Endothelial cell of umbilical vein (primary cell): ENCODE measurements around the gene EFNA4. TPM values are rescaled to one million over a fixed set of nuclear protein-coding genes. Genes with fewer than 3 reads are reported as not detected.
A peak's percentile ranks its signal among the peaks of the same experiment; 100 is the strongest.

Source experiments
- BruUV-seq: library from RNA; stranded (reverse); fragments of 400-500 nt; replicated peaks from 2 replicates; lab custom pipeline; 2021; lab: Mats Ljungman, UMichigan
- CTCF ChIA-PET: fragments of 300-600, 350-600 bp; sonication (Branson Sonifier 250); formaldehyde crosslinking; loops from one replicate; lab custom pipeline; 2021; ENCODE audit warnings: antibody characterized with exemption, inconsistent platforms; lab: Charles Lee
- POLR2A ChIA-PET: fragments of 300-600, 350-600 bp; sonication (Branson Sonifier 250); formaldehyde crosslinking; loops from one replicate; lab custom pipeline; 2021; ENCODE audit warnings: antibody characterized with exemption, inconsistent platforms; lab: Charles Lee
- DNase-seq: peaks from one replicate; pipeline ENCODE4 v3.0.0-alpha.2; 2011; ENCODE audit warnings: low read depth, low spot score
- FAIRE-seq: peaks from 2 replicates; lab custom pipeline; 2011; peaks lifted over from hg19 to GRCh38; lab: Jason Lieb, UNC
- H2AFZ ChIP-seq: 2 replicates; pipeline ENCODE4 v1.6.0; 2012; ENCODE audit warnings: low read depth, low read length, control low read depth, inconsistent platforms
- H3K27ac ChIP-seq: 2 replicates; pipeline ENCODE4 v1.5.1; 2011; ENCODE audit warnings: low read depth, mild to moderate bottlenecking, control low read depth, low read length, moderate library complexity; ENCODE audit not compliant: insufficient read depth
- H3K27me3 ChIP-seq, 2 experiments: 2 replicates each; pipeline versions ENCODE4 v1.6.0 to v1.6.1; 2011; ENCODE audit warnings: low read length in 2 of 2, mixed read lengths in 1 of 2; ENCODE audit not compliant: control insufficient read depth in 2 of 2, insufficient read depth in 2 of 2
- H3K36me3 ChIP-seq, 2 experiments: 2 replicates in 1 of 2; 3 replicates in 1 of 2; pipeline ENCODE4 v1.5.1; 2011; ENCODE audit warnings: low read length in 2 of 2, mild to moderate bottlenecking in 1 of 2, moderate library complexity in 1 of 2; ENCODE audit not compliant: control insufficient read depth in 2 of 2, insufficient read depth in 2 of 2; ENCODE audit errors: extremely low read depth in 1 of 2
- H3K4me1 ChIP-seq: 3 replicates; pipeline ENCODE4 v1.5.1; 2011; ENCODE audit warnings: mild to moderate bottlenecking, low read length; ENCODE audit not compliant: control insufficient read depth, insufficient read depth; ENCODE audit errors: extremely low read depth
- H3K4me2 ChIP-seq: 2 replicates; pipeline ENCODE4 v1.6.1; 2011; ENCODE audit warnings: low read length, control low read depth, mixed read lengths; ENCODE audit not compliant: insufficient read depth
- H3K4me3 ChIP-seq, 3 experiments: fragments of 200-600 bp in 1 of 3; sonication (generic), shearing (Covaris generic) in 1 of 3; replicated peaks in 1 of 3; 2 replicates each; pipeline ENCODE4 v1.5.1; 2011 to 2016; ENCODE audit warnings: control low read depth in 3 of 3, low read length in 3 of 3, mild to moderate bottlenecking in 2 of 3, inconsistent platforms in 1 of 3, low read depth in 1 of 3, moderate library complexity in 1 of 3; ENCODE audit not compliant: insufficient read depth in 1 of 3
- H3K79me2 ChIP-seq: 2 replicates; pipeline ENCODE4 v1.6.0; 2012; ENCODE audit warnings: low read length, inconsistent platforms; ENCODE audit not compliant: control insufficient read depth, insufficient read depth
- H3K9ac ChIP-seq: replicated peaks from 2 replicates; pipeline ENCODE3; 2011; ENCODE audit warnings: low read length, control low read depth; ENCODE audit not compliant: insufficient read depth; ENCODE audit errors: extremely low read depth
- H3K9me1 ChIP-seq: replicated peaks from 3 replicates; pipeline ENCODE4 v1.6.0; 2011; ENCODE audit warnings: mild to moderate bottlenecking, low read length; ENCODE audit not compliant: control insufficient read depth, insufficient read depth; ENCODE audit errors: extremely low read depth
- H3K9me3 ChIP-seq: replicated peaks from 2 replicates; pipeline ENCODE4 v1.5.1; 2012; ENCODE audit warnings: low read length, inconsistent platforms; ENCODE audit not compliant: control insufficient read depth, insufficient read depth
- H4K20me1 ChIP-seq: replicated peaks from 2 replicates; pipeline ENCODE3; 2011; ENCODE audit warnings: mild to moderate bottlenecking, low read length; ENCODE audit not compliant: control insufficient read depth, insufficient read depth; ENCODE audit errors: extremely low read depth
- CTCF ChIP-seq, 2 donors: IDR thresholded peaks; 1 replicate in 1 of 2; 2 replicates in 1 of 2; pipeline ENCODE4 v1.5.1; 2011; ENCODE audit warnings: low read length in 2 of 2, mild to moderate bottlenecking in 2 of 2, moderate library complexity in 2 of 2, control low read depth in 1 of 2, inconsistent platforms in 1 of 2, low read depth in 1 of 2; ENCODE audit not compliant: insufficient read depth in 1 of 2; ENCODE audit errors: extremely low read depth in 1 of 2
- EZH2 ChIP-seq: IDR thresholded peaks from 2 replicates; pipeline ENCODE4 v1.6.1; 2012; ENCODE audit warnings: borderline replicate concordance, low read depth, mild to moderate bottlenecking, moderate library complexity, low read length, inconsistent platforms; ENCODE audit not compliant: severe bottlenecking
- FOS ChIP-seq: IDR thresholded peaks from 2 replicates; pipeline ENCODE4 v1.6.1; 2011; ENCODE audit warnings: mild to moderate bottlenecking, low read length, moderate library complexity, borderline replicate concordance; ENCODE audit not compliant: insufficient read depth
- GATA2 ChIP-seq: IDR thresholded peaks from 2 replicates; pipeline ENCODE4 v1.7.0; 2011; ENCODE audit warnings: low read depth, mild to moderate bottlenecking, moderate library complexity, mixed read lengths, low read length; ENCODE audit not compliant: insufficient read length, insufficient read depth
- JUN ChIP-seq: IDR thresholded peaks from 2 replicates; pipeline ENCODE4 v1.6.1; 2011; ENCODE audit warnings: borderline replicate concordance, low read depth; ENCODE audit not compliant: insufficient read length, insufficient read depth
- MYC ChIP-seq: IDR thresholded peaks from one replicate; pipeline ENCODE4 v1.6.1; 2011; ENCODE audit warnings: mild to moderate bottlenecking, low read depth, low read length
- POLR2A ChIP-seq: IDR thresholded peaks from 2 replicates; pipeline ENCODE4 v1.6.1; 2012; ENCODE audit warnings: low read depth, mild to moderate bottlenecking, control low read depth, low read length
- POLR2AphosphoS5 ChIP-seq: IDR thresholded peaks from 2 replicates; pipeline ENCODE4 v1.6.1; 2012; ENCODE audit warnings: low read depth, mild to moderate bottlenecking, control low read depth, low read length, moderate library complexity; ENCODE audit not compliant: insufficient read depth
- dilution Hi-C: fragments of 300-500 bp; cut with MboI; formaldehyde crosslinking; loops from one replicate; pipeline ENCODE4 v1.15.0; 2019; ENCODE audit warnings: low sequenced_read_pairs; ENCODE audit not compliant: extremely low pct_ligation_motif_present
- intact Hi-C: fragments of 100-400 bp; cut with micrococcal nuclease; formaldehyde crosslinking; loops from one replicate; pipeline ENCODE4 v1.10.0; 2022
- polyA plus RNA-seq, 4 experiments: library from polyadenylated mRNA; depleted of rRNA in 3 of 4; stranded (reverse) in 3 of 4; unstranded in 1 of 4; fragments of >200 nt; gene quantifications; 2 replicates each; pipeline versions ENCODE4 v1.2.1 to v1.2.3, GENCODE V29; 2011 to 2012; ENCODE audit warnings: missing spikeins in 1 of 4
- total RNA-seq: library from RNA; stranded (reverse); gene quantifications from 2 replicates; pipeline ENCODE4 v1.2.3, GENCODE V29; 2021
- TF ChIP-seq, protein P1 (sequence below): IDR thresholded peaks from 2 replicates; pipeline ENCODE4 v1.6.1; 2011; ENCODE audit not compliant: insufficient read depth, insufficient read length

EFNA4 gene
- total and polyA plus RNA-seq, 2 donors (not counting 3 experiments of a cell fraction or from before 2014, with no cell fraction given): 16.5 to 25.2 TPM

DNA sequence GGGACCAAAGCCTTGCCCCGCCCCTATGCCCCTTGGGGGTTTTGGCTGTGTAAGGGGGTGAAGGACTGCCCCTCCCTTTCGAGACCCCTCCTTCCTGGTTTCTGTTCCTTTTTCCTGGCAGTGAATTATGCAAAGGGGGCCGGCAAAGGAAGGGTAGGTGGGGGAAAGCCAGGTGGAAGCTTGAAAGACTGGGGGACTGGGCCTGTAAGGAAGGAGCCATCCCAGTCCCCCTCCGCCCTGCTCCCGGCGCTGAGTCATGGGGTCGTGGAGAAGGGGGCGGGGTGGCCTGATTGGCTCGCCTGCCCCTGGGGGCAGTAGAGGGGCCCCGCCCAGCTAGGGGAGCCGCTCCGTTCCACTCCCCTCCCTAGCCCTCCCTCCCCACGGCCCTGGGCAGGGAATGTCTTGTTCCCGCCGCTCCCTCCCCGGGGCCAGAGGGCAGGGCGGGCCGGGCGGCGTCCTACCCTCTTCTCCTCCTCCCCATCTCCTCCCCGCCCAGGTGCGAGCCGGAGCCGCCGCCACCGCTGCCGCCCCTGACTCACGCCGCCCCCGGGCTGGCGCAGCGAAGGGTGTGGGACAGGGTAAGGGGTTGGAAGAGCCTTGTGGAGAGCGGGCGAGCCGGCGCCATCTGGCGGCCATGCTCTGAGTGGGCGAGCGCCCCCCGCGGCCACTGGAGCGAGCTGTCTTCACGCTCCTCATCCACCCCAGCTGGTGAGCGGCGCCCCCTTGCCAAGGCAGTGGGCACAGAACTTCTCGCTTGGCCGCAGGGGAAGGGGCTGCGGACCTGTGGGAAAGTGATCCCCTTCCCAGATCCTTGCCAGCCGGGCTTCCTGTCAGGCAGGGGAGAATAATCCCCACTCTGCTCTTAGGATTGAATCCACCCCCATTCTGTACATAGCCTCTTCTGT, 46.2 kb upstream of the EFNA4 start:
- Histone ChIP-seq H3K36me3 (peaks cover 0 to 19% of the 10 kb centered on the region in 2 experiments), H3K27ac (peak overlapping the region; percentile 36), H4K20me1 (no peaks in the 10 kb centered on the region), H3K9me3 (no peaks in the 10 kb centered on the region), H3K4me2 (peak overlapping the region; percentile 22), H3K4me3 (peak overlapping the region in 1 of 3 experiments; percentile 39), H3K9ac (peak overlapping the region; percentile 34), H3K9me1 (no peaks in the 10 kb centered on the region), H2AFZ (peak overlapping the region; percentile 30), H3K27me3 (no peaks in the 10 kb centered on the region), H3K4me1 (peaks cover 9% of the 10 kb centered on the region), H3K79me2 (no peaks in the 10 kb centered on the region)
- ChIA-PET POLR2A (interaction anchor here (1.0 to 1.4 kb wide), 3 partner anchors 21 to 46 kb away, joined by 3 read pairs; partner anchors contain the start of genes LENEP and SHC1), CTCF (interaction anchor here (0.6 to 6.4 kb wide), 50 partner anchors 9 to 598 kb away, joined by 3 to 87 read pairs (median 6); partner anchors contain the start of genes ADAM15, DCST1, DCST2 and FLAD1)
- peak; percentile 95 for DNase-seq
- TF ChIP-seq FOS: peak; percentile 45
- no peak for TF ChIP-seq JUN
- TF ChIP-seq, protein P1, sequence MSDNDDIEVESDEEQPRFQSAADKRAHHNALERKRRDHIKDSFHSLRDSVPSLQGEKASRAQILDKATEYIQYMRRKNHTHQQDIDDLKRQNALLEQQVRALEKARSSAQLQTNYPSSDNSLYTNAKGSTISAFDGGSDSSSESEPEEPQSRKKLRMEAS: peak; percentile 35
- TF ChIP-seq POLR2AphosphoS5: peak; percentile 78
- TF ChIP-seq EZH2: no peak
- TF ChIP-seq CTCF (IDR thresholded peaks at IDR 0.05; ENCODE audit: extremely low read depth in 1 of 2, insufficient read depth in 1 of 2, low read depth in 1 of 2, low read length in 2 of 2): peak; percentile 100
- no peak for TF ChIP-seq MYC
- TF ChIP-seq POLR2A: peak; percentile 57
- TF ChIP-seq GATA2: no peak
- intact Hi-C loops (loop anchor here (1.0 to 5.0 kb wide), 6 partner anchors 15 to 460 kb away; partner anchors contain the start of genes CKS1B, PYGO2, UBE2Q1 and ZBTB7B), dilution Hi-C loops (no loop called here)
- peak; percentile 90 for FAIRE-seq
- TSS peak; percentile 12 for BruUV-seq
